Keratinocyte (primary cell): ENCODE results near the gene FGD4.

Source experiments
- CTCF ChIP-seq, 3 experiments: IDR thresholded peaks in 1 of 3; conservative IDR thresholded peaks in 1 of 3; optimal IDR thresholded peaks in 1 of 3; 2 replicates in 2 of 3; 3 replicates in 1 of 3; pipeline versions ENCODE3 to v1.5.1; 2011; ENCODE audit warnings: low read length in 3 of 3, mild to moderate bottlenecking in 3 of 3, moderate library complexity in 2 of 3, control low read depth in 1 of 3, inconsistent platforms in 1 of 3; ENCODE audit not compliant: insufficient read depth in 2 of 3; ENCODE audit errors: extremely low read depth in 1 of 3
- EZH2 ChIP-seq: IDR thresholded peaks from one replicate; pipeline ENCODE4 v1.6.1; 2012; ENCODE audit warnings: inconsistent platforms, mild to moderate bottlenecking, low read length, moderate library complexity

DNA sequence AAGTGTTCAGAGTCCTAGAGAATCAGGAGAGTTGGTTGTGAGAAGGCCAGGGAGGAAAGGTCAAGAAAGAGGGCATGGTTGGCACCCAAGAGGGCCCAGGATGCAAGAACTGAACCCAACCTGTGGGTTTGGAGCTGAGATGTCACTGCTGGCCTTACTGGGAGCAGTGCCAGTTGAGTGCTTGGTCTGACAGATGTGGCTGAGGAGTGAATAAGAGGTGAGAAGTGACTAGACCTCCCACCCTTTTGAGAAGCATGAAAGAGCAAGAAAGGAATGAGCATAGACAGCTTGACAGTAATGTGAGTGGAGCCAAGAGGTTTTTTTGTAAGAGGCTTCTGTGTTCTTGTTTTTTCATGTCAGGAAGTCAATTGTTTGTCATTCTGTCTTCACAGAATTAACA lies 95.3 kb downstream of the FGD4 start:
- TF ChIP-seq CTCF (optimal IDR thresholded peaks at IDR 0.05 in 1 of 3, IDR thresholded peaks at IDR 0.05 in 1 of 3, conservative IDR thresholded peaks at IDR 0.05 in 1 of 3; ENCODE audit: extremely low read depth in 1 of 3, insufficient read depth in 2 of 3, low read length in 3 of 3) (no peak), EZH2 (no peak)
